ENCODE results near the gene CTSA.

Gene CTSA

GRCh38 chr20:45944151-45944964 lies 53.2 kb downstream of the CTSA start:
- DNase-seq = no peak

DNA sequence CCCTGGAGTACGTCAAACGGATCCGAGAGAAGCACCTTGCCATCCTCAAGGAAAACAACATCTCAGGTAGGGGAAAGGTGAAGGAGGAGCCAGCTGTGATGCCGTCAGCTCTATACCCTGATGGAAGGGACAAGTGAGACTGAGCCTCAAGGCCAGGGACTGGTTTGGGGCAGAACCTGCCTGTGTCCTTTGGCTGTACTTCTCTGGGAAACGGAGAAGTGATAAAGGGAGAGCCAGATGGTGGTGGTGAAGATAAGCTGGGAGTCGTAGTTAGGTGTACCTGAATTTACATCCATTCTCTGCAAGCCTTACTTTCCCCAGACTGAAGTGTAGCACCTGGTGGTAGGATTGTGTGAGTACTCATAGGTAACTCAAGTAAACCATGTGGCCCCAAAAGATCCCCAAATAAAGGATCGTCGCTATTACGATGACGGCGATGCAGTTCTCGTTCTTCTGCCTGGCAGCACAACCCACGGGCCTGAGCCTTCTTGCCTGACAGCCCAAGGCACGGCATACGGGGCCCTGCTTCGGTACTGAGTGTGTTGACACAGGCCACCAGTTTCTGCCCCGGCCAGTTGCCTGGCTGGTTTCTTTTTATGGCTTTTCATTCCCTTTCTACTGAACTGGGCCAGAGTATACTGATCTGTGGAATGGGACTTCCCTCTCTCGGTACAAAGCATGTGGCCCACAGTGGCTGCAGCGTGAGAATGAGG lies 54.0 kb downstream of the CTSA start:
- DNase-seq = no peak

GRCh38 chr20:45945678-45946148 lies 54.6 kb downstream of the CTSA start:
- no peak for DNase-seq

- no peak for DNase-seq
Observed at GRCh38 chr20:45946149-45946970, 55.2 kb downstream of the CTSA start.

DNA sequence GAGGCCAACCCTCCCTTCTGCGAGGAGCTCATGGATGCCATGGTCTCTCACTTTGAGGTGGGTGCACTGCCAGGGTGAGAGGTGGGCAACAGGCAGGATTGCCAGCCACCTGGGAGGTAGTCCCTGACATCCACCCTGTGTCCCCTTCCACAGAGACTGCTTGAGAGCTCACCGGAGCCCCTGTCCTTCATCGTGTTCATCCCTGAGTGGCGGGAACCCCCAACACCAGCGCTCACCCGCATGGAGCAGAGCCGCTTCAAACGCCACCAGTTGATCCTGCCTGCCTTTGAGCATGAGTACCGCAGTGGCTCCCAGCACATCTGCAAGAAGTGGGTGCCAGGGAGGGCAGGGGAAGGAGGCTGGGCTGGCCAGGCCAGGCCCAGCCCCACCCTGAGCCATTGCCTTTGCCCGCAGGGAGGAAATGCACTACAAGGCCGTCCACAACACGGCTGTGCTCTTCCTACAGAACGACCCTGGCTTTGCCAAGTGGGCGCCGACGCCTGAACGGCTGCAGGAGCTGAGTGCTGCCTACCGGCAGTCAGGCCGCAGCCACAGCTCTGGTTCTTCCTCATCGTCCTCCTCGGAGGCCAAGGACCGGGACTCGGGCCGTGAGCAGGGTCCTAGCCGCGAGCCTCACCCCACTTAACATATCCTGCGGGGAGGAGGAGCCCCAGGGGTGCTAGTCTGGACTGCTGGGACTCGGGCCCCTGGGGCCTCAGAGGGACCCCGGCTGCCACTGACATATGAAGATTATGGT lies 56.2 kb downstream of the CTSA start:
- no peak for DNase-seq

- no peak for DNase-seq
Observed at GRCh38 chr20:45948261-45948733, 57.2 kb downstream of the CTSA start.

Data from activated naive CD4-positive, alpha-beta T cell (primary cell).